Naive B cell (primary cell): ENCODE results near the gene ANO2. TPM values are rescaled to one million over a fixed set of nuclear protein-coding genes. Genes with fewer than 3 reads are reported as not detected.
"Not testable (repeated sequence)": the region's sequence is repeated elsewhere in the genome, so short reads cannot be mapped to it uniquely, and the experiment has no call there.

Experiments used
- ATAC-seq, 2 donors: fragments of 150-1000 bp; cut with Tn5 transposase; 2 replicates each; pipeline ENCODE4 v1.10.0; 2021; ENCODE audit warnings: low read depth in 2 of 2, mild to moderate bottlenecking in 2 of 2, moderate library complexity in 2 of 2
- DNase-seq: peaks from one replicate; pipeline ENCODE4 v3.0.0; 2022
- H3K27ac Mint-ChIP-seq, 6 donors: one replicate each; pipeline ENCODE4 v1.8.0; 2020 to 2022; ENCODE audit warnings: mild to moderate bottlenecking in 6 of 6, mixed read lengths in 6 of 6, moderate library complexity in 5 of 6, inconsistent platforms in 2 of 6
- H3K27me3 Mint-ChIP-seq, 3 donors: one replicate each; pipeline ENCODE4 v1.8.0; 2021 to 2022; ENCODE audit warnings: mixed read lengths in 3 of 3, mild to moderate bottlenecking in 1 of 3
- H3K36me3 Mint-ChIP-seq, 2 donors: one replicate each; pipeline ENCODE4 v1.8.0; 2020 to 2022; ENCODE audit warnings: mixed read lengths in 2 of 2, inconsistent platforms in 1 of 2, mild to moderate bottlenecking in 1 of 2
- H3K4me1 Mint-ChIP-seq, 3 donors: one replicate each; pipeline ENCODE4 v1.8.0; 2020 to 2022; ENCODE audit warnings: mixed read lengths in 3 of 3, inconsistent platforms in 1 of 3, mild to moderate bottlenecking in 1 of 3, moderate library complexity in 1 of 3
- H3K4me3 Mint-ChIP-seq, 8 donors: one replicate each; pipeline ENCODE4 v1.8.0; 2020 to 2022; ENCODE audit warnings: mild to moderate bottlenecking in 8 of 8, mixed read lengths in 8 of 8, moderate library complexity in 8 of 8, inconsistent platforms in 2 of 8
- H3K9me3 Mint-ChIP-seq, 7 donors: one replicate each; pipeline ENCODE4 v1.8.0; 2020 to 2022; ENCODE audit warnings: mixed read lengths in 7 of 7, mild to moderate bottlenecking in 5 of 7, inconsistent platforms in 2 of 7, moderate library complexity in 1 of 7
- polyA plus RNA-seq, 6 donors: library from polyadenylated mRNA; unstranded; fragments of 300-500 nt; fragmentation: Illumina TruSeq; gene quantifications; one replicate each; pipeline ENCODE4 v1.2.3, GENCODE V29; 2021; ENCODE audit warnings: low read depth in 6 of 6

Gene ANO2
- polyA plus RNA-seq, 6 donors from 2014 or later: not detected

DNA sequence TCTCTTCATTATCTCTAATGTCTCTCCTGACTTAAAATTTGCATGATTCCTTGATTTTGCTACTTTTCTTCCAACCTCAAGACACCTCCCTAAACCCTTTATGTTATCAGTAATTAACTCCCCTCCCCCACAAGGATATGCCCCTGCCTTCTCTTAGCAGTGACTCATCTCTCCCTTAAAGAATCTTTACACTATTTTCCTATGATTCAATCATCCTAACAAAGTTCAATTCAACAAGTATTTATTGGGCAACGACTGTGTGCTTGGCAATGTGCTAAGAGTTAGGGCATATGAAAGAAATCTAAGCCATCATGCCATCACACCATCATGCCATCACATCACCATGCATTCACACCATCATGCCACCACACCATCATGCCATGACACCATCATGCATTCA lies 80.1 kb downstream of the ANO2 start:
- H3K27me3 Mint-ChIP-seq: peaks cover 0 to 6% (median 4%) of the 10 kb centered on the region in 3 donors
- H3K27ac Mint-ChIP-seq: no peak overlapping the region

DNA sequence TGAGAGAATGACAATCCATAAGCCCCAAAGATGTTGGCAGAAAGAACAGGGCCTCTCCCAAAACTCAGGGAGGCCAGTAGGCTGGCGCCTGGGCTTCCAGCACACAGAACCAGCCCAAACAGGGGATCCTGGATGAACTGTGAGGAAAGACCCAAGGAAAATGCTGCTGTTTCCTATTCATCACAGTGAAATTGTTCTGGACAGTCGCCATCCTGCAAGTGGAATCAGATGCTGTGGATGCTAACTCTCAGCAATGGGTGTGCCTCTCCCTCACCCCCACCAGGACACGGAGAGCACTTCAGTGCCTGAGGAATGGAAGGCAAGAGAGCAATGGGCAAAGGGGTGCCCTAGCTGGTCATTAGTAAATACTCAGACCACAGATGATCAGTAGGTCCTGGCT lies 80.8 kb downstream of the ANO2 start:
- H3K36me3 Mint-ChIP-seq: no peaks in the 10 kb centered on the region
- H3K27me3 Mint-ChIP-seq: peaks cover 0 to 10% (median 6%) of the 10 kb centered on the region in 3 donors
- DNase-seq (no peak), ATAC-seq (no peak)
- no peaks in the 10 kb centered on the region for H3K4me1 Mint-ChIP-seq
- no peak overlapping the region for H3K27ac Mint-ChIP-seq
- H3K9me3 Mint-ChIP-seq: peaks cover 0 to 5% (median 0%) of the 10 kb centered on the region in 7 donors
- H3K4me3 Mint-ChIP-seq: no peak overlapping the region

More for the DNA sequence above, 80.1 kb downstream of the ANO2 start:
- peaks cover 0 to 4% (median 0%) of the 10 kb centered on the region in 7 donors for H3K9me3 Mint-ChIP-seq
- no peaks in the 10 kb centered on the region for H3K4me1 Mint-ChIP-seq
- no peaks in the 10 kb centered on the region for H3K36me3 Mint-ChIP-seq
- no peak overlapping the region for H3K4me3 Mint-ChIP-seq
- no peak for DNase-seq
- no peak for ATAC-seq

DNA sequence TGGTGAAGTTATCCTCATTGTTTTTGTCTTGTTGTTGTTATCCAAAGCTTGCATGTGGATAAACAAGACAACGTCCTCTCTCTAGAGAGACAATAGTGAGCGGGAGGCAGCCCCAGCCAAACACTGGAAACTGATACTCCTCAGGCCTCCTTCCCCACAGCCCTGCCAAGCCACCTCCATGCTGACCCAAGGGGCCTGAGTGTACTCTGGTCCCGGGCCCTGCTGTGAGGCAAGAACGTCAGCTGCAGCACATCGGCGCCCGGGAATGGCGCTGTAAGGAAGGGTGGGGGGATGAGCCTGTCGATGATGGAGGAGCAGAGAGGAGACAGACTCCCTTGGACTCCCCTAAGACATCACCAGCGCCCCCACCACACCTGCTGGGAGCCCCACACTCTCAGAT lies 83.6 kb downstream of the ANO2 start:
- H3K4me1 Mint-ChIP-seq: no peaks in the 10 kb centered on the region
- no peaks in the 10 kb centered on the region for H3K36me3 Mint-ChIP-seq
- DNase-seq (no peak), ATAC-seq (no peak)
- H3K4me3 Mint-ChIP-seq: no peak overlapping the region
- peaks cover 0 to 5% (median 0%) of the 10 kb centered on the region in 7 donors for H3K9me3 Mint-ChIP-seq
- H3K27me3 Mint-ChIP-seq: peaks cover 0 to 20% (median 10%) of the 10 kb centered on the region in 3 donors
- H3K27ac Mint-ChIP-seq: no peak overlapping the region

DNA sequence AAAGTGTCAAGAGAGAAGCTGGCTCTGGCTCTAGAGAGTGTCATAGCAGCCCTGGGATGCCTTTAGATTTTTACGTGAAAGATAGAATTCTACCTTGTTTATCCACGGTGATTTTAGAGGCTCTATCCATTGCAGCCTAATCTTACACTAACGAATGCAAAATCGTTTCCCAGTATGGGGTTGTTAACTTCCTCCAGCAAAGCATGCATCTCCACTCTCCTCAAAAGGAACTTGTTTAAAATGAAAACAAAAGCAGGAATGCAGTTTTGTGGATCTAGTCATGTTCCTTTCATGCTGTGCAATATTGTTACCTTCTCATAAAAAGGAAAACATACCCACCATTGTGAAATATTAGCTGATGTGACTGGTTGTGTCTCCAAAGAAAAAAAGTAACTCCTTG lies 88.4 kb downstream of the ANO2 start:
- Mint-ChIP-seq H3K4me3 (no peak overlapping the region), H3K27ac (no peak overlapping the region), H3K27me3 (peaks cover 7 to 28% (median 18%) of the 10 kb centered on the region in 3 donors), H3K4me1 (no peaks in the 10 kb centered on the region), H3K36me3 (no peaks in the 10 kb centered on the region), H3K9me3 (peaks cover 0 to 13% (median 0%) of the 10 kb centered on the region in 7 donors)
- ATAC-seq: no peak
- no peak for DNase-seq

DNA sequence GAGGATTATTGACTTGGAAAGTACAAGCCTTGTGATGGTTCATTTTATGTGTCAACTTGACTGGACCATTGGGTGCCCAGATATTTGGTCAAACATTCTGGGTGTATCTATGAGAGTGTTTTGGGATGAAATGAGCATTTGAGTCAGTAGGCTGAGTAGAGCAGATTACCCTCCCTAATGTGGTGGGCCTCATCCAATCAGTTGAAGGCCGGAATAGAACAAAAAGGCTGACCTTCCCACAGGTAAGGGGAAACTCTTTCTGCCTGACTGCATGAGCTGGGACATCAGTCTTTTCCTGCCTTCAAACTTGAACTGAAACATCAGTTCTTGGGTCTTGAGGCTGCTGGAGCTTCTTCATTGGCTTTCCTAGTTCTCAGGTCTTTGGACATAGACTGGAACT lies 98.1 kb downstream of the ANO2 start:
- Mint-ChIP-seq H3K4me3 (no peak overlapping the region), H3K36me3 (no peaks in the 10 kb centered on the region), H3K9me3 (peaks cover 0 to 14% (median 5%) of the 10 kb centered on the region in 7 donors), H3K27me3 (peaks cover 11 to 30% (median 21%) of the 10 kb centered on the region in 3 donors), H3K27ac (no peak overlapping the region), H3K4me1 (no peaks in the 10 kb centered on the region)
- DNase-seq (no peak), ATAC-seq (no peak)

DNA sequence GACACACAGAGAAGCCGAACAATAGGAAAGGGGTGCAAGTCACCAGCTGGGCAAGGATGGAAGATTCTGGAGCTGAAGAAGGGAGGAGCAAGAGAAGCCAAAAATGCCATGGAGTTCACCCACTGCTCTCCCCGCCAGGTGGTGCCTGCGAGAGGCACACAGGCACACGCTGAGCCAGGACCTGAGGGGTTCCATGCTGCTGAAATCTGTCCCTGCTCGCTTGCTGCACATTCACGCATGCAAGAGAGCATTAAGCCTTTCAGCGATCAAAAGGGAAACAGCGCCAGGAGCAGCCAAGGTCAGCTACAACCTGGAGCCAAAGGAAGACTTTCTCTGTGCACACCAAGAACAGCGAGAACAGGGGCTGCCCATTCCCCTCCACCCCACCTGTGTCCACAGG lies 104.1 kb downstream of the ANO2 start:
- Mint-ChIP-seq H3K27me3 (peaks cover 9 to 29% (median 24%) of the 10 kb centered on the region in 3 donors), H3K4me3 (no peak overlapping the region), H3K36me3 (no peaks in the 10 kb centered on the region), H3K9me3 (peaks cover 0 to 4% (median 0%) of the 10 kb centered on the region in 7 donors), H3K27ac (no peak overlapping the region), H3K4me1 (no peaks in the 10 kb centered on the region)
- no peak for ATAC-seq
- DNase-seq: no peak

DNA sequence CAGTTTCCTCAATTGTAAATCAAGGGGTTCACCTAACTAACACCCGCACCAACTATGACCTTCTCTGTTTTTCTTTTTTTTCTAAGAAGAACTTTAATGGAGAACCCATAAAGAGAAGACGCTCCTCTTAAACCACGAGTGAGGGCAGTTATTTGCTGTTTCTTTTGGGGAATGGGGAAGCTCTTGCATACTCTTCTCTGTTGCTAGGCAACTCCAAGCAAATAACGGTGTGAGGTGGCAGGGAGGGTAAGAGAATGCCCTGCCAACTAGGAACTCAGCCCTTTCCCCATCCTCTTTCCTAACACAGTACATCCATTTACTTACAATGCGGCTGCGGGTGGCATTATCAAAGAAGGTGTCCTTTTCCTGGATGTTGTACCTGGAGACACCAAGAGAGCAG lies 114.9 kb downstream of the ANO2 start:
- ATAC-seq: no peak
- H3K27ac Mint-ChIP-seq: no peak overlapping the region
- no peak for DNase-seq
- peaks cover 7 to 19% (median 10%) of the 10 kb centered on the region in 3 donors for H3K27me3 Mint-ChIP-seq
- no peaks in the 10 kb centered on the region for H3K4me1 Mint-ChIP-seq
- H3K9me3 Mint-ChIP-seq: peaks cover 0 to 4% (median 3%) of the 10 kb centered on the region in 7 donors
- no peaks in the 10 kb centered on the region for H3K36me3 Mint-ChIP-seq
- H3K4me3 Mint-ChIP-seq: no peak overlapping the region

DNA sequence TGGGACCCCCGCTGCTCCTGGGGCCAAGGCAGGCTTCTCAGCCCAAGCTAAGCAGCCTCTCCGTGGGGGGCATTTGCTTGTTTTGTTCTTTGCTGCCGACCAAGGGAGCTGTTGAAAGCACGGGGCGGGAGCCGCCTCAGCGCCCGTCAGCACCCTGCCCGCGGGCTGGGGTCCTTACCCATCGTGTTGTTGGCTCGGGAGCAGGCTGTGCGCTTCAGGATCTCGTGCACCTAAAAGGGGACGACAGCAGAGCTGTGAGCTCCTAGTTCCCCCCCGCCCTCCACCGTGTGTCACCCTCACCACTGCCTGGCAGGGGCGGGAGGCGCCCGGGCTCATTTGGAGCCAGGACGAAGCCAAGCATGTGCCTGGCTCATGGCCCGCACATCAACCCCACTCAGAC lies 117.5 kb downstream of the ANO2 start:
- no peak for DNase-seq
- Mint-ChIP-seq H3K27me3 (peaks cover 7 to 19% (median 16%) of the 10 kb centered on the region in 3 donors), H3K27ac (no peak overlapping the region), H3K36me3 (peaks cover 0 to 14% of the 10 kb centered on the region in 2 donors), H3K9me3 (peaks cover 8 to 26% (median 13%) of the 10 kb centered on the region in 7 donors), H3K4me3 (no peak overlapping the region), H3K4me1 (no peaks in the 10 kb centered on the region)
- ATAC-seq: no peak

DNA sequence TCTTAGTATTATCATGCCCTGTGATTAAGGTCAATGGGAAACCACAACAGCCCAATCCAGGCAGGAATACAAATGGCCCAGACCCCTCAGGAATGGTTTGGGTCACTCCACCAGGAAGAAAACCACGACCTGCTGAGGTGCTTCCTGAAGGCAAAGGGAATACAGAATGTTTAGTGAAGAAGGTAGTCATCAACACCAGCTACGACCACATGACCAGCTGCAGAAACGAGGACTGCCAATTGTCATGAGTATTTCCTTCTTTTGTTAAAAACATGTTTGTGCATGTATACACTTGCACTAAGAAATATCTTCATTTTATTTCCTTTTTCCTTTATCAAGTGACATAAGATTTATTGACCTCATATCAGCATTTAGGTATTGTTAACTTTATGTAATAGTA lies 119.3 kb downstream of the ANO2 start:
- Mint-ChIP-seq H3K9me3 (peaks cover 12 to 38% (median 15%) of the 10 kb centered on the region in 7 donors), H3K36me3 (peaks cover 0 to 14% of the 10 kb centered on the region in 2 donors), H3K27me3 (peaks cover 7 to 16% (median 13%) of the 10 kb centered on the region in 3 donors)
- not testable (repeated sequence) for H3K27ac Mint-ChIP-seq, H3K4me1 Mint-ChIP-seq, ATAC-seq, DNase-seq, H3K4me3 Mint-ChIP-seq

DNA sequence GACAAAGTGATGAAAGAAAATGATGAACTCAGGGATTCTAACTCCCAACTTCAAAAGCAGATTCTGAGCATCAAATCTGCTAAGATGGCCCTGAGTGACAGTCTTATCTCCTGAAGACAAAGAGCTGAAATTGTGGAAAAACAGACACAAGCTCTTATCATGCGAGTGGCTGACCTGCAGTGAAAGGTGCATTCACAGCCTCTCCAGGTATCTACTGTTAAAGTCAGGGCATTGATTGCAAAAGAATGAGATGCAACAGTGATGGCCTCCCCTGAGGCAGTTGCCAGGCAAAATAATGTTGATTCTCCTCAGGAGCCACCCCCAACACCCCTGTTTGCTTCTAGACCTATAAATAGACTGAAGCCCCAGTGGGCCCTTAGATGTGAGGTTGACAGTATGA lies 126.2 kb downstream of the ANO2 start:
- not testable (repeated sequence) for H3K36me3 Mint-ChIP-seq, H3K4me3 Mint-ChIP-seq, H3K4me1 Mint-ChIP-seq, H3K27ac Mint-ChIP-seq, DNase-seq, ATAC-seq
- H3K9me3 Mint-ChIP-seq: peaks cover 11 to 39% (median 23%) of the 10 kb centered on the region in 7 donors
- peaks cover 6 to 18% (median 7%) of the 10 kb centered on the region in 3 donors for H3K27me3 Mint-ChIP-seq

DNA sequence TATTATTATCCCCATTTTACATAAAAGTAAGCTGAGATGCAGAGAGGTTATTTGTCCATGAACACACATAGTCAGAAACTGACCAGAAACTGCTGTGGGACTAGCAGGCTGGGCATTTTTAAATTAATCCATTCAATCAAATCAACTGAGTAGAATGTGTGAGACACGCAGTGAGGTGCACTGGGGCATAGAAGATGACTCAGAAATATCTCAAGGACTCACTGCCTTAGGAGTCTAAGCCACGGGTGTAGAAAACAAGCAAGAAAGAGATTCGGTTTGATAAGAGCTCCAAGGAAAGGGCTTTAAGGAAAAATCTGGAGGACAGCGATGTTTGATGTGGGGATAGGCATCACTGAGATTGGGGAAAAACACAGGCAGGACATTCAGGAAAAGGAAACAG lies 127.8 kb downstream of the ANO2 start:
- Mint-ChIP-seq H3K4me3 (no peak overlapping the region), H3K9me3 (peaks cover 8 to 26% (median 16%) of the 10 kb centered on the region in 7 donors), H3K36me3 (no peaks in the 10 kb centered on the region), H3K4me1 (no peaks in the 10 kb centered on the region), H3K27ac (no peak overlapping the region), H3K27me3 (peaks cover 7 to 18% (median 10%) of the 10 kb centered on the region in 3 donors)
- ATAC-seq: no peak
- DNase-seq: no peak

DNA sequence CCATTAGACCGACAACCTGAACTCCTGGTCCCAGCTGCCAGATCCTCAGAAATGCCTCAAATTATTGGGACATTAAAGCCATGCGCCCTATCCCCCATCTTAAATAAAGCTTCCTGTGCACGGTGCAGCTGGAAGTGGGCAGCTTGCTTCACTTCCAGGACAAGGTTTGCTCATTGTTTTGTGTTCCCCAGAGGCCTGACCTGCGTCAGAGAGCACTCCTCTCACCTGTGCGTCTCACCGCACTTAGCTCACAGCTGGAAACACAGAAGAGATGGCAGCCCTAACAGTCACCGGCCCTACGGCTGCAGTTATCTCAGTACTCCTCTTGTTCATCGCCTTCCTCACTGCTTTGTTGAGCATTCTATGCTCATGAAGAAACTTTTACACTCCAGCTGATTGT lies 135.5 kb downstream of the ANO2 start:
- H3K4me3 Mint-ChIP-seq: no peak overlapping the region
- ATAC-seq (no peak), DNase-seq (no peak)
- no peaks in the 10 kb centered on the region for H3K36me3 Mint-ChIP-seq
- peaks cover 0 to 9% (median 4%) of the 10 kb centered on the region in 7 donors for H3K9me3 Mint-ChIP-seq
- H3K27ac Mint-ChIP-seq: no peak overlapping the region
- peaks cover 4 to 13% (median 6%) of the 10 kb centered on the region in 3 donors for H3K27me3 Mint-ChIP-seq
- H3K4me1 Mint-ChIP-seq: no peaks in the 10 kb centered on the region

DNA sequence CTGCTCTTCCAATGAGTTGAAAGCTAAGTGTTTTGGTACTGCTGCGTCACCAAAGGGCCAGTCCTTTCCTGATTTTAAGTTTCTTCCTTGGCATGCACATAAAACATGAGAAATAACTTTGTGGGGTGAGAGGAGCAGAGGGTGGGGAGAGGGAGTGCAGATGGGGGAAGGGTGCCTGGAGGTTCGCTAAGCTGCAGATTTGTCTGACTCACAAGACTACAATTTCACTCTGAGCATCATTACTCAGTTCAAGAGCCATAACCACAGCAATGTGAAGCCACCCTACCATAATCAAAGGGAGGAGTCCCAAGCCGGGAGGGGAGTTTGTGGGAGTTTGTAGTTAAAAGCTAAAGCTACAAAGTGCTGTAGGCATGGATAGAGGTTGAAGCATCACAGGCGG lies 136.1 kb downstream of the ANO2 start:
- no peak overlapping the region for H3K27ac Mint-ChIP-seq
- no peak for DNase-seq
- peaks cover 0 to 9% (median 3%) of the 10 kb centered on the region in 7 donors for H3K9me3 Mint-ChIP-seq
- no peak for ATAC-seq
- no peak overlapping the region for H3K4me3 Mint-ChIP-seq
- no peaks in the 10 kb centered on the region for H3K4me1 Mint-ChIP-seq
- H3K27me3 Mint-ChIP-seq: peaks cover under 1 to 13% (median 4%) of the 10 kb centered on the region in 3 donors
- H3K36me3 Mint-ChIP-seq: no peaks in the 10 kb centered on the region

DNA sequence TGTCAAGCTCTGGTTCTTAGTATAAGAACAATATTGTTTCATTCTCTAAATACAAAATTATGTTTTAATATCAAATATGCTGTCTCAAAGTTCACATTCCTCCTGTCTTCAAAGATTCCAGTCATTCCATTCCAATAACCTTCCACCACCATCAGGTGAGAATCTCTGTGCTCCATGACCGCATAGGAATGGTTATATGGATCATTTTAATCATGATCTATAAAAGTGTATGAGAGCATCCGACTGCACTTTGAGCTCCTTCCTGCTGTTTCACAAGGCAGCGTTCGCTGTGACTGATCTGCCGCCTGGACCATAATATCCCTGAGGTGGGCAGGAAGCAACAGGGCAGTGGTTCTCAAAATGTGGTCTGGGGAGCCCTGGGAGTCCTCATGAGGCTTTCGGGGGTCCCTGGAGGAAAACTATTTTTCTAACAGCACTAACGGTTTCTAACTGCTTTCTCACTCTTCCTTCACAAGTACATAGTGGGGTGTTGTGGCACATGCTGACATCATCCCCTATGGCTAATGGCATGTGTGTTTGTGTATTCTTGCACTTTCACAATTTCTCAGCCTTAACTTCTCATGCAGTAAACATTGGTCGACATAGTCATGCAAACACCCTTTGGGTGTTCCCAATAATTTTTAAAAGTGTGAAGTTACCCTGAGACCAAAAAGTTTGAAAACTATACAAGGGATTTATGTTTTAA lies 137.4 kb downstream of the ANO2 start:
- no peak for ATAC-seq
- Mint-ChIP-seq H3K27ac (no peak overlapping the region), H3K9me3 (peaks cover 0 to 3% (median 1%) of the 10 kb centered on the region in 7 donors), H3K27me3 (peaks cover 0 to 13% (median 0%) of the 10 kb centered on the region in 3 donors), H3K36me3 (no peaks in the 10 kb centered on the region), H3K4me1 (no peaks in the 10 kb centered on the region), H3K4me3 (no peak overlapping the region)
- no peak for DNase-seq
